H1 (cell line): Measurements from ENCODE around the gene CCDC102A. TPM values are rescaled to one million over a fixed set of nuclear protein-coding genes. Genes with fewer than 3 reads are reported as not detected.
A peak's percentile ranks its signal among the peaks of the same experiment; 100 is the strongest.

Experiments used
- CTCF ChIA-PET: fragments of 300-600 bp; sonication (Branson Sonifier 250); formaldehyde crosslinking; loops from one replicate; lab custom pipeline; 2021; ENCODE audit not compliant: partially characterized antibody; lab: Charles Lee
- POLR2A ChIA-PET: fragments of 300-600 bp; sonication (Branson Sonifier 250); formaldehyde crosslinking; loops from one replicate; lab custom pipeline; 2021; ENCODE audit warnings: inconsistent platforms; ENCODE audit not compliant: partially characterized antibody; lab: Charles Lee
- DNase-seq, 2 experiments: peaks; one replicate each; pipeline versions ENCODE4 v3.0.0 to v3.0.0-alpha.2; 2010 to 2022; ENCODE audit warnings: low spot score in 2 of 2, low read depth in 1 of 2, mixed read lengths in 1 of 2
- FAIRE-seq: peaks from 2 replicates; lab custom pipeline; 2011; peaks lifted over from hg19 to GRCh38; lab: Jason Lieb, UNC
- H2AFZ ChIP-seq: 2 replicates; pipeline ENCODE4 v1.8.1; 2012; ENCODE audit warnings: low read length, inconsistent platforms
- H2AK5ac ChIP-seq: 2 replicates; pipeline ENCODE4 v1.6.1; 2013; ENCODE audit warnings: low read depth, low read length
- H2BK120ac ChIP-seq: replicated peaks from 2 replicates; pipeline ENCODE3; 2013; ENCODE audit warnings: low read depth, low read length, inconsistent platforms
- H2BK12ac ChIP-seq: 2 replicates; pipeline ENCODE4 v1.6.1; 2013; ENCODE audit warnings: low read depth, low read length
- H2BK15ac ChIP-seq: 2 replicates; pipeline ENCODE4 v1.6.1; 2013; ENCODE audit warnings: low read length
- H2BK20ac ChIP-seq: 2 replicates; pipeline ENCODE4 v1.6.1; 2013; ENCODE audit warnings: low read length
- H2BK5ac ChIP-seq: 2 replicates; pipeline ENCODE4 v1.6.1; 2013; ENCODE audit warnings: low read depth, low read length
- H3K14ac ChIP-seq: 2 replicates; pipeline ENCODE4 v1.6.1; 2013; ENCODE audit warnings: inconsistent platforms; ENCODE audit not compliant: insufficient read length
- H3K18ac ChIP-seq: 2 replicates; pipeline ENCODE4 v1.6.1; 2013; ENCODE audit warnings: low read length; ENCODE audit errors: extremely low read depth
- H3K23ac ChIP-seq: 2 replicates; pipeline ENCODE4 v1.6.1; 2013; ENCODE audit warnings: inconsistent platforms; ENCODE audit not compliant: insufficient read length
- H3K23me2 ChIP-seq: 2 replicates; pipeline ENCODE4 v1.6.1; 2013; ENCODE audit warnings: low read depth, low read length
- H3K27ac ChIP-seq: 2 replicates; pipeline ENCODE4 v1.6.1; 2011; ENCODE audit warnings: low read depth, low read length, inconsistent platforms
- H3K27me3 ChIP-seq, 4 experiments: replicated peaks in 1 of 4; 1 replicate in 1 of 4; 2 replicates in 3 of 4; pipeline versions ENCODE4 v1.6.1 to v1.8.1; 2011 to 2013; ENCODE audit warnings: low read length in 3 of 4, mild to moderate bottlenecking in 3 of 4, inconsistent platforms in 2 of 4, mixed read lengths in 2 of 4, moderate library complexity in 1 of 4; ENCODE audit not compliant: control insufficient read depth in 3 of 4, insufficient read depth in 3 of 4; ENCODE audit errors: extremely low read depth in 1 of 4
- H3K36me3 ChIP-seq, 4 experiments: 2 replicates each; pipeline versions ENCODE4 v1.6.1 to v1.8.1; 2011 to 2013; ENCODE audit warnings: mild to moderate bottlenecking in 4 of 4, low read length in 3 of 4, moderate library complexity in 2 of 4, control low read depth in 1 of 4, inconsistent platforms in 1 of 4; ENCODE audit not compliant: insufficient read depth in 4 of 4, control insufficient read depth in 2 of 4
- H3K4ac ChIP-seq: replicated peaks from 2 replicates; pipeline ENCODE3; 2013; ENCODE audit warnings: low read length, low read depth, mixed read lengths, inconsistent platforms; ENCODE audit not compliant: insufficient read length
- H3K4me1 ChIP-seq, 4 experiments: replicated peaks in 1 of 4; 1 replicate in 1 of 4; 2 replicates in 3 of 4; pipeline versions ENCODE4 v1.6.1 to v1.8.1; 2011 to 2013; ENCODE audit warnings: low read length in 3 of 4, inconsistent platforms in 2 of 4, mixed read lengths in 1 of 4; ENCODE audit not compliant: insufficient read depth in 4 of 4, control insufficient read depth in 3 of 4
- H3K4me2 ChIP-seq, 2 experiments: 2 replicates each; pipeline versions ENCODE4 v1.6.1 to v1.8.1; 2011 to 2013; ENCODE audit warnings: low read depth in 2 of 2, low read length in 2 of 2, control low read depth in 1 of 2, inconsistent platforms in 1 of 2, mild to moderate bottlenecking in 1 of 2; ENCODE audit not compliant: insufficient read depth in 1 of 2
- H3K4me3 ChIP-seq, 4 experiments: fragments of 200-600, 300-600 bp in 1 of 4; sonication (generic), shearing (Covaris generic), sonication (Bioruptor Twin) in 1 of 4; 2 replicates each; pipeline versions ENCODE4 v1.5.1 to v1.8.1; 2011 to 2016; ENCODE audit warnings: low read length in 4 of 4, low read depth in 3 of 4, control low read depth in 2 of 4, inconsistent platforms in 2 of 4, mild to moderate bottlenecking in 2 of 4, mixed read lengths in 1 of 4, moderate library complexity in 1 of 4; ENCODE audit not compliant: insufficient read depth in 2 of 4; ENCODE audit errors: extremely low read depth in 1 of 4
- H3K56ac ChIP-seq: replicated peaks from 2 replicates; pipeline ENCODE3; 2013; ENCODE audit warnings: low read depth, mild to moderate bottlenecking, mixed read lengths, low read length, inconsistent platforms; ENCODE audit not compliant: insufficient read length
- H3K79me1 ChIP-seq: 2 replicates; pipeline ENCODE4 v1.6.1; 2013; ENCODE audit warnings: low read depth, low read length, control low read depth
- H3K79me2 ChIP-seq, 2 experiments: 2 replicates each; pipeline versions ENCODE4 v1.6.1 to v1.8.1; 2012 to 2013; ENCODE audit warnings: low read length in 2 of 2, mild to moderate bottlenecking in 2 of 2, inconsistent platforms in 1 of 2; ENCODE audit not compliant: insufficient read depth in 2 of 2, control insufficient read depth in 1 of 2
- H3K9ac ChIP-seq, 4 experiments: replicated peaks in 1 of 4; 1 replicate in 1 of 4; 2 replicates in 3 of 4; pipeline versions ENCODE4 v1.6.1 to v1.8.1; 2011 to 2013; ENCODE audit warnings: low read depth in 3 of 4, low read length in 3 of 4, control low read depth in 2 of 4, mild to moderate bottlenecking in 2 of 4, moderate library complexity in 2 of 4, inconsistent platforms in 1 of 4; ENCODE audit errors: extremely low read depth in 1 of 4
- H3K9me3 ChIP-seq, 2 experiments: 2 replicates each; pipeline versions ENCODE4 v1.6.1 to v1.8.1; 2012 to 2013; ENCODE audit warnings: mild to moderate bottlenecking in 2 of 2, moderate library complexity in 2 of 2, control low read depth in 1 of 2, inconsistent platforms in 1 of 2, low read depth in 1 of 2, low read length in 1 of 2, mixed read lengths in 1 of 2; ENCODE audit not compliant: insufficient read depth in 2 of 2
- H4K20me1 ChIP-seq, 2 experiments: replicated peaks in 1 of 2; 2 replicates each; pipeline versions ENCODE3 to v1.8.1; 2011 to 2013; ENCODE audit warnings: inconsistent platforms in 2 of 2, low read length in 2 of 2, mild to moderate bottlenecking in 1 of 2; ENCODE audit not compliant: insufficient read depth in 2 of 2, control insufficient read depth in 1 of 2
- H4K5ac ChIP-seq: 2 replicates; pipeline ENCODE4 v1.6.1; 2013; ENCODE audit warnings: low read length, low read depth, mixed read lengths, inconsistent platforms; ENCODE audit not compliant: insufficient read length
- H4K8ac ChIP-seq: 2 replicates; pipeline ENCODE4 v1.8.0; 2013; ENCODE audit warnings: mild to moderate bottlenecking, moderate library complexity, low read length, inconsistent platforms; ENCODE audit not compliant: insufficient read depth; ENCODE audit errors: extremely low read depth
- H4K91ac ChIP-seq: replicated peaks from 2 replicates; pipeline ENCODE3; 2013; ENCODE audit warnings: low read length, mixed read lengths, inconsistent platforms; ENCODE audit not compliant: insufficient read length
- GABPA ChIP-seq: IDR thresholded peaks from 2 replicates; pipeline ENCODE4 v1.6.1; 2011; ENCODE audit warnings: mild to moderate bottlenecking, low read length, moderate library complexity, borderline replicate concordance; ENCODE audit not compliant: insufficient read depth
- KDM1A ChIP-seq: fragments of 200-600, 300-600 bp; sonication (generic); IDR thresholded peaks from 2 replicates; pipeline ENCODE4 v1.7.1; 2016; ENCODE audit warnings: mild to moderate bottlenecking, low read length, borderline replicate concordance
- TBP ChIP-seq: IDR thresholded peaks from 2 replicates; pipeline ENCODE4 v1.6.1; 2011; ENCODE audit warnings: low read depth, low read length, improper control_type of control experiment
- WGBS, 2 experiments: shearing (Covaris generic) in 1 of 2; methylation state at CpG; one replicate each; pipeline versions ENCODE4 v1.1.6 to v1.1.7; 2013 to 2015; ENCODE audit warnings: low lambda C conversion rate in 2 of 2, mixed read lengths in 2 of 2, inconsistent platforms in 1 of 2, low coverage in 1 of 2, missing lambda C conversion rate in 1 of 2; ENCODE audit not compliant: insufficient replicate concordance in 2 of 2, insufficient coverage in 1 of 2, insufficient read length in 1 of 2; ENCODE audit errors: extremely low coverage in 1 of 2, missing lambda C conversion rate in 1 of 2; 5-methylcytosine and 5-hydroxymethylcytosine counted together
- polyA plus RNA-seq, 7 experiments: library from polyadenylated mRNA; depleted of rRNA in 3 of 7; stranded (reverse) in 5 of 7; unstranded in 2 of 7; fragments of >200 nt in 5 of 7; fragments of 200-250 nt in 2 of 7; gene quantifications; 1 replicate in 5 of 7; 2 replicates in 1 of 7; 4 replicates in 1 of 7; pipeline versions ENCODE4 v1.2.1 to v1.2.3, GENCODE V29; 2011 to 2013; ENCODE audit warnings: missing spikeins in 2 of 7, mixed read lengths in 2 of 7
- total RNA-seq: library from RNA; stranded (reverse); fragmentation: NEBNext Ultra II Directional; extraction: Animal tissue kit (Norgen Biotek cat#: 25700); gene quantifications from 2 replicates; pipeline ENCODE4 v1.2.1, GENCODE V29; 2021
- TF ChIP-seq, protein P1 (sequence below): IDR thresholded peaks from 2 replicates; pipeline ENCODE4 v1.6.1; 2011; ENCODE audit warnings: low read depth, mild to moderate bottlenecking, low read length; ENCODE audit not compliant: insufficient read depth

The CCDC102A gene
- total and polyA plus RNA-seq, 2 of the 8 experiments (the other 6 are each of a cell fraction or from before 2014, with no cell fraction given), result 4.0 to 7.5 TPM

DNA sequence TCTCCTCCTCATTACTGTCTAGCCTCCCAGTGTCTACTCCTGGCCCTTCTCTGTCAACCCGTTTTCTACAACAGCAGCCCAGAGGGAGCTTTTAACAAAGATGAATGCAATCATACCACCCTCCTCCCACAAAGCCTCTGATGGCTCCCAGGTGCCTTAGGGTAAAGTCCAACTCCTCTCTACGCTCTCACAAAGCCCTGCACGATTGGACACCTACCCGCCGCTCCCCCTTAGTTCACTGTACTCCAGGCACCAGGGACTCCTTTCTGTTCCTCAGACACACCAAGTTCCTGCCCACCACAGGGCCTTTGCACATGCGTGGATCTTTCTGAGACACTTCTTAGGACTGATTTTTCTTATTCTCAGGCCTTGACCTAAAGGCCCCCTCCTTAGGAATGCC is 17.4 kb downstream of the CCDC102A start:
- Histone ChIP-seq H2BK12ac (no peak overlapping the region), H3K4me2 (no peak overlapping the region), H3K23me2 (no peaks in the 10 kb centered on the region), H4K5ac (no peak overlapping the region), H2BK120ac (no peak overlapping the region), H4K8ac (peak overlapping the region; percentile 3; the same call in 1 of the 2 replicates), H2AFZ (no peak overlapping the region), H3K27ac (no peak overlapping the region), H2AK5ac (no peak overlapping the region), H3K9me3 (no peaks in the 10 kb centered on the region), H4K91ac (no peak overlapping the region), H3K18ac (no peak overlapping the region), H3K79me1 (no peaks in the 10 kb centered on the region), H2BK15ac (0 out of 2 replicates have a peak overlapping the region, but pooled peaks have one; percentile 75), H3K14ac (no peak overlapping the region), H3K4ac (no peak overlapping the region), H3K9ac (no peak overlapping the region), H3K36me3 (no peaks in the 10 kb centered on the region; a peak in 1 of 8 replicates), H3K27me3 (peaks cover 0 to 2% (median 0%) of the 10 kb centered on the region in 4 experiments; a peak in 2 of 7 replicates), H2BK5ac (no peak overlapping the region), H3K23ac (no peak overlapping the region), H2BK20ac (no peak overlapping the region), H3K4me1 (peaks cover 0 to 3% (median 0%) of the 10 kb centered on the region in 4 experiments; a peak in 1 of 7 replicates), H3K4me3 (no peak overlapping the region), H3K56ac (no peak overlapping the region), H4K20me1 (peaks cover 0 to 3% of the 10 kb centered on the region in 2 experiments), H3K79me2 (no peaks in the 10 kb centered on the region)
- no peak for DNase-seq
- TF ChIP-seq TBP (no peak), GABPA (no peak), KDM1A (0 out of 2 replicates have a peak, but pooled peaks have one; percentile 65)
- TF ChIP-seq, protein P1, sequence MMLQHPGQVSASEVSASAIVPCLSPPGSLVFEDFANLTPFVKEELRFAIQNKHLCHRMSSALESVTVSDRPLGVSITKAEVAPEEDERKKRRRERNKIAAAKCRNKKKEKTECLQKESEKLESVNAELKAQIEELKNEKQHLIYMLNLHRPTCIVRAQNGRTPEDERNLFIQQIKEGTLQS, result no peak
- ChIA-PET POLR2A (interaction anchor here (1.2 to 5.1 kb wide), 7 partner anchors 9 to 100 kb away, joined by 3 to 28 read pairs (median 4); partner anchors contain the start of genes CIAPIN1, COQ9, DOK4 and POLR2C), CTCF (interaction anchor here (0.6 to 13.9 kb wide), 20 partner anchors 7 to 516 kb away, joined by 3 to 210 read pairs (median 8); partner anchors contain the start of genes CIAPIN1, COQ9, DOK4 and POLR2C)
- FAIRE-seq, result no peak
- 94% methylated on average over 6 of the region's 6 CpGs; no CpG with 5 or more reads in 1 of the 2 experiments for WGBS, 2 experiments
